Measurements from ENCODE around the gene LDLRAD3. TPM values are rescaled to one million over a fixed set of nuclear protein-coding genes. Genes with fewer than 3 reads are reported as not detected.
A peak's percentile ranks its signal among the peaks of the same experiment; 100 is the strongest.

LDLRAD3 gene
- total and polyA plus RNA-seq, 9 donors, result 14.5 to 32.4 (median 17.2) TPM

GRCh38 chr11:36265793-36266628 lies 322.1 kb downstream of the LDLRAD3 start:
- intact Hi-C loops (cut with DNase I), result loop anchor here (5.0 kb wide), 3 partner anchors 134 to 649 kb away; partner anchors contain the start of gene FJX1 (in 4 of the 4)
- no peak overlapping the region for H3K27ac ChIP-seq
- no peaks in the 10 kb centered on the region for H3K36me3 ChIP-seq
- H3K9me3 ChIP-seq, result no peaks in the 10 kb centered on the region
- 35 to 36% (median 36%) methylated on average over 13 of the region's 13 CpGs for WGBS, 3 donors
- TF ChIP-seq POLR2A (IDR thresholded peaks at IDR 0.05) (no peak), CTCF (IDR thresholded peaks at IDR 0.05) (peak in 2 of 3 donors; percentile 74 to 75), EP300 (IDR thresholded peaks at IDR 0.05) (no peak)
- H3K4me1 ChIP-seq (ENCODE audit: insufficient read depth), result no peaks in the 10 kb centered on the region
- no peak overlapping the region for H3K4me3 ChIP-seq
- no peaks in the 10 kb centered on the region for H3K27me3 ChIP-seq
- DNase-seq, result peak; percentile 34 to 74 (median 64)

- no peaks in the 10 kb centered on the region for H3K4me1 ChIP-seq (ENCODE audit: insufficient read depth)
- no peak overlapping the region for H3K4me3 ChIP-seq
- no peaks in the 10 kb centered on the region for H3K36me3 ChIP-seq
- TF ChIP-seq EP300 (IDR thresholded peaks at IDR 0.05) (no peak), POLR2A (IDR thresholded peaks at IDR 0.05) (no peak), CTCF (IDR thresholded peaks at IDR 0.05) (no peak)
- H3K27ac ChIP-seq, result no peak overlapping the region
- no peak for DNase-seq
- no peaks in the 10 kb centered on the region for H3K9me3 ChIP-seq
- intact Hi-C loops (cut with DNase I), result loop anchor here (5.0 kb wide), 3 partner anchors 134 to 649 kb away; partner anchors contain the start of gene FJX1 (in 4 of the 4)
- 60 to 69% (median 64%) methylated on average over 5 of the region's 5 CpGs for WGBS, 3 donors
- H3K27me3 ChIP-seq, result no peaks in the 10 kb centered on the region
These were observed 322.9 kb downstream of the LDLRAD3 start for GRCh38 chr11:36266767-36267166.

- Histone ChIP-seq H3K9me3 (no peaks in the 10 kb centered on the region), H3K36me3 (no peaks in the 10 kb centered on the region), H3K4me1 (ENCODE audit: insufficient read depth) (no peaks in the 10 kb centered on the region), H3K4me3 (no peak overlapping the region), H3K27me3 (no peaks in the 10 kb centered on the region), H3K27ac (no peak overlapping the region)
- no peak for DNase-seq
- TF ChIP-seq EP300 (IDR thresholded peaks at IDR 0.05) (no peak), POLR2A (IDR thresholded peaks at IDR 0.05) (no peak), CTCF (IDR thresholded peaks at IDR 0.05) (no peak)
- WGBS, 3 donors, result 76 to 86% (median 77%) methylated on average over 8 of the region's 8 CpGs
- intact Hi-C loops (cut with DNase I), result loop anchor here (5.0 kb wide), 3 partner anchors 136 to 651 kb away; partner anchors contain the start of gene FJX1 (in 4 of the 4)
These were observed 324.6 kb downstream of the LDLRAD3 start for GRCh38 chr11:36268337-36268985.

- H3K9me3 ChIP-seq, result no peaks in the 10 kb centered on the region
- intact Hi-C loops (cut with DNase I), result no loop called here
- WGBS, 3 donors, result 82 to 90% (median 89%) methylated on average over 9 of the region's 9 CpGs
- H3K4me1 ChIP-seq (ENCODE audit: insufficient read depth), result no peaks in the 10 kb centered on the region
- TF ChIP-seq POLR2A (IDR thresholded peaks at IDR 0.05) (no peak), CTCF (IDR thresholded peaks at IDR 0.05) (no peak), EP300 (IDR thresholded peaks at IDR 0.05) (no peak)
- DNase-seq, result no peak
- H3K36me3 ChIP-seq, result no peaks in the 10 kb centered on the region
- no peak overlapping the region for H3K4me3 ChIP-seq
- H3K27me3 ChIP-seq, result no peaks in the 10 kb centered on the region
- H3K27ac ChIP-seq, result no peak overlapping the region
These were observed 326.8 kb downstream of the LDLRAD3 start for GRCh38 chr11:36270701-36271100.

All from ovary (tissue), 9 donors.